IPS-18c (cell line): Measurements from ENCODE around the gene PLEKHJ1.
"Not testable (repeated sequence)": the region's sequence is repeated elsewhere in the genome, so short reads cannot be mapped to it uniquely, and the experiment has no call there.

ENCODE experiments used
- H3K4me3 ChIP-seq: 2 replicates; pipeline ENCODE4 v1.7.0; 2013; ENCODE audit warnings: low read depth, mild to moderate bottlenecking, low read length, moderate library complexity; ENCODE audit not compliant: insufficient read depth
- H3K9me3 ChIP-seq: one replicate; pipeline ENCODE4 v1.6.1; 2013; ENCODE audit warnings: mild to moderate bottlenecking, low read length, moderate library complexity; ENCODE audit not compliant: control insufficient read depth, insufficient read depth

The PLEKHJ1 gene

GRCh38 chr19:2216361-2217225 lies 19.5 kb downstream of the PLEKHJ1 start:
- Histone ChIP-seq H3K9me3 (peaks cover 3% of the 10 kb centered on the region), H3K4me3 (no peak overlapping the region)

- H3K9me3 ChIP-seq, result peaks cover 3% of the 10 kb centered on the region
- H3K4me3 ChIP-seq, result no peak overlapping the region
These were observed 20.8 kb downstream of the PLEKHJ1 start for GRCh38 chr19:2215281-2215751.

GRCh38 chr19:2214251-2214650 lies 21.9 kb downstream of the PLEKHJ1 start:
- no peak overlapping the region for H3K4me3 ChIP-seq
- peaks cover 3% of the 10 kb centered on the region for H3K9me3 ChIP-seq

- peaks cover 3% of the 10 kb centered on the region for H3K9me3 ChIP-seq
- no peak overlapping the region for H3K4me3 ChIP-seq
These were observed 22.3 kb downstream of the PLEKHJ1 start for GRCh38 chr19:2213799-2214198.

GRCh38 chr19:2212861-2213711 lies 23.0 kb downstream of the PLEKHJ1 start:
- peaks cover 3% of the 10 kb centered on the region for H3K9me3 ChIP-seq
- H3K4me3 ChIP-seq, result no peak overlapping the region

- peaks cover 3% of the 10 kb centered on the region for H3K9me3 ChIP-seq
- H3K4me3 ChIP-seq, result no peak overlapping the region
These were observed 25.0 kb downstream of the PLEKHJ1 start for GRCh38 chr19:2210987-2211740.

- peaks cover 3% of the 10 kb centered on the region for H3K9me3 ChIP-seq
- H3K4me3 ChIP-seq, result no peak overlapping the region
These were observed 25.9 kb downstream of the PLEKHJ1 start for GRCh38 chr19:2210206-2210605.

- no peak overlapping the region for H3K4me3 ChIP-seq
- peaks cover 5% of the 10 kb centered on the region for H3K9me3 ChIP-seq
These were observed 26.7 kb downstream of the PLEKHJ1 start for GRCh38 chr19:2209408-2209807.

GRCh38 chr19:2208975-2209374 lies 27.2 kb downstream of the PLEKHJ1 start:
- H3K9me3 ChIP-seq, result peaks cover 5% of the 10 kb centered on the region
- no peak overlapping the region for H3K4me3 ChIP-seq

- Histone ChIP-seq H3K9me3 (peaks cover 5% of the 10 kb centered on the region), H3K4me3 (no peak overlapping the region)
These were observed 27.9 kb downstream of the PLEKHJ1 start for GRCh38 chr19:2207991-2208860.

GRCh38 chr19:2207008-2207407 lies 29.1 kb downstream of the PLEKHJ1 start:
- Histone ChIP-seq H3K4me3 (no peak overlapping the region), H3K9me3 (peaks cover 2% of the 10 kb centered on the region)

GRCh38 chr19:2202366-2202765 lies 33.8 kb downstream of the PLEKHJ1 start:
- Histone ChIP-seq H3K9me3 (peaks cover 2% of the 10 kb centered on the region), H3K4me3 (no peak overlapping the region)

GRCh38 chr19:2201473-2202148 lies 34.5 kb downstream of the PLEKHJ1 start:
- no peak overlapping the region for H3K4me3 ChIP-seq
- H3K9me3 ChIP-seq, result peaks cover 2% of the 10 kb centered on the region

GRCh38 chr19:2200624-2201294 lies 35.4 kb downstream of the PLEKHJ1 start:
- H3K9me3 ChIP-seq, result not testable (repeated sequence)

GRCh38 chr19:2199861-2200623 lies 36.1 kb downstream of the PLEKHJ1 start:
- no peak overlapping the region; the same call in 1 of the 2 replicates for H3K4me3 ChIP-seq

More at GRCh38 chr19:2200624-2201294, 35.4 kb downstream of the PLEKHJ1 start:
- H3K4me3 ChIP-seq, result not testable (repeated sequence)

More at GRCh38 chr19:2199861-2200623, 36.1 kb downstream of the PLEKHJ1 start:
- no peaks in the 10 kb centered on the region for H3K9me3 ChIP-seq
